Tibial artery (tissue), 4 donors: ENCODE measurements around the gene MKNK1.

ENCODE experiments used
- DNase-seq, 2 donors: peaks; one replicate each; pipeline ENCODE4 v3.0.0-alpha.2; 2019
- H3K27ac ChIP-seq, 2 donors: fragments of 200-600 bp; sonication (generic) in 1 of 2; 1 replicate in 1 of 2; 2 replicates in 1 of 2; pipeline ENCODE4 v1.5.1; 2018 to 2019; ENCODE audit warnings: mild to moderate bottlenecking in 1 of 2
- H3K27me3 ChIP-seq, 2 donors: fragments of 200-600 bp; sonication (generic) in 1 of 2; one replicate each; pipeline versions ENCODE4 v1.5.1 to v1.6.0; 2016 to 2019
- H3K36me3 ChIP-seq, 3 donors: fragments of 200-600 bp; sonication (generic) in 2 of 3; one replicate each; pipeline ENCODE4 v1.5.1; 2016 to 2019; ENCODE audit warnings: mild to moderate bottlenecking in 2 of 3
- H3K4me1 ChIP-seq, 4 donors: fragments of 200-600 bp; sonication (generic) in 2 of 4; 1 replicate in 3 of 4; 2 replicates in 1 of 4; pipeline ENCODE4 v1.5.1; 2016 to 2019
- H3K4me3 ChIP-seq, 2 donors: fragments of 200-600 bp; sonication (generic) in 1 of 2; 1 replicate in 1 of 2; 2 replicates in 1 of 2; pipeline ENCODE4 v1.5.1; 2018 to 2019; ENCODE audit warnings: mild to moderate bottlenecking in 2 of 2
- H3K9me3 ChIP-seq, 3 donors: fragments of 200-600 bp; sonication (generic) in 1 of 3; one replicate each; pipeline ENCODE4 v1.5.1; 2016 to 2019
- intact Hi-C: fragments of 100-400 bp; cut with DNase I; formaldehyde crosslinking; loops from one replicate; pipeline ENCODE4 v1.15.0; 2023; ENCODE audit warnings: low total_unique reads
- TF ChIP-seq, protein P1 (sequence below), 2 experiments: fragments of 200-600 bp in 1 of 2; fragments of 450-650 bp in 1 of 2; IDR thresholded peaks; one replicate each; pipeline ENCODE4 v1.5.1; 2017 to 2019; ENCODE audit warnings: antibody characterized with exemption in 2 of 2, mild to moderate bottlenecking in 1 of 2, moderate library complexity in 1 of 2

MKNK1 gene

DNA sequence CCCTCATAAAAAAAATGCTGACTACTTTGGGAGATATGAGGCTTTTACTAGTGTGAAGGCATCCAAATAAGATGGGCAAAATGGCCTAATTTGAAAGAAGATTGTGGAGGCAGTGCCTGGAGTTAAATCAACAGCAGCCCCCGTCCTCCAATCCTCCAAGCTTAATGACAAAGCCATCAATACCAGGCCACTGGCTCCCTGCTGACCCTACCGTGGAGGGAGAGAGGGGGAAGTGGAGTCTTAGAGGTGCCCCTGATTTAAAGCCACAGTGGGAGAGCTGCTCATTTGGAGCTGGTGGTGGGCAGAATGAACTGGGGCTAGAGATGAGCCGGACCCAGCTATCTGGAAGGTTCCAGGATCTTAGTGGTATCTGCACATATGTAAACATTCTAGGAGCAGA lies 28.3 kb downstream of the MKNK1 start:
- TF ChIP-seq, protein P1, sequence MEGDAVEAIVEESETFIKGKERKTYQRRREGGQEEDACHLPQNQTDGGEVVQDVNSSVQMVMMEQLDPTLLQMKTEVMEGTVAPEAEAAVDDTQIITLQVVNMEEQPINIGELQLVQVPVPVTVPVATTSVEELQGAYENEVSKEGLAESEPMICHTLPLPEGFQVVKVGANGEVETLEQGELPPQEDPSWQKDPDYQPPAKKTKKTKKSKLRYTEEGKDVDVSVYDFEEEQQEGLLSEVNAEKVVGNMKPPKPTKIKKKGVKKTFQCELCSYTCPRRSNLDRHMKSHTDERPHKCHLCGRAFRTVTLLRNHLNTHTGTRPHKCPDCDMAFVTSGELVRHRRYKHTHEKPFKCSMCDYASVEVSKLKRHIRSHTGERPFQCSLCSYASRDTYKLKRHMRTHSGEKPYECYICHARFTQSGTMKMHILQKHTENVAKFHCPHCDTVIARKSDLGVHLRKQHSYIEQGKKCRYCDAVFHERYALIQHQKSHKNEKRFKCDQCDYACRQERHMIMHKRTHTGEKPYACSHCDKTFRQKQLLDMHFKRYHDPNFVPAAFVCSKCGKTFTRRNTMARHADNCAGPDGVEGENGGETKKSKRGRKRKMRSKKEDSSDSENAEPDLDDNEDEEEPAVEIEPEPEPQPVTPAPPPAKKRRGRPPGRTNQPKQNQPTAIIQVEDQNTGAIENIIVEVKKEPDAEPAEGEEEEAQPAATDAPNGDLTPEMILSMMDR (IDR thresholded peaks at IDR 0.05) = no peak
- peak in 1 of 2 donors; percentile 37 for DNase-seq
- no peaks in the 10 kb centered on the region for H3K27me3 ChIP-seq
- no peaks in the 10 kb centered on the region for H3K9me3 ChIP-seq
- peaks cover 0 to 12% (median 0%) of the 10 kb centered on the region in 4 donors for H3K4me1 ChIP-seq
- no peak overlapping the region for H3K4me3 ChIP-seq
- peaks cover 39 to 78% (median 66%) of the 10 kb centered on the region in 3 donors for H3K36me3 ChIP-seq
- H3K27ac ChIP-seq = no peak overlapping the region
- intact Hi-C loops = no loop called here

DNA sequence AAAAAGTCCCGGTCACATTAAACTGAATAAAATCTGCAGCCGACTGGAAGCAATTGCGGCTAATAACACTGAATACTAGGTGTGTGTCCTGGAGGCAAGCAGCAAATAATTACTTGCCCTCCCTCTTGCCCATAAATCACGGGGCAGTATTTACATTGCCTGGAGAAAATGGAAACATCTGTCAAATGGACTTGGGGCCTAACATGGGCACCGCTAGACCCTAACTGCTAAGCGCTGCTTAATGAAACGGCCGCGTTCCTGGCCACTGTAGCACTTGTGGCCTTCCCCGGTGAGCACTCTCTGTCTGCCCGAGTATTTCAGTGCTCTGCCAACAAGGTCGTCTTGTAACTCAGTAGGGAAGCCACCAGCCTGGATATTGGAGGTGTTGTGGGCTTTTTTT lies 28.8 kb downstream of the MKNK1 start:
- TF ChIP-seq, protein P1 (IDR thresholded peaks at IDR 0.05) = no peak
- peak in 1 of 2 donors; percentile 32 for DNase-seq
- Histone ChIP-seq H3K36me3 (peaks cover 37 to 78% (median 67%) of the 10 kb centered on the region in 3 donors), H3K27me3 (no peaks in the 10 kb centered on the region), H3K4me1 (peaks cover 0 to 12% (median 0%) of the 10 kb centered on the region in 4 donors), H3K27ac (no peak overlapping the region), H3K4me3 (no peak overlapping the region), H3K9me3 (no peaks in the 10 kb centered on the region)
- intact Hi-C loops = no loop called here

DNA sequence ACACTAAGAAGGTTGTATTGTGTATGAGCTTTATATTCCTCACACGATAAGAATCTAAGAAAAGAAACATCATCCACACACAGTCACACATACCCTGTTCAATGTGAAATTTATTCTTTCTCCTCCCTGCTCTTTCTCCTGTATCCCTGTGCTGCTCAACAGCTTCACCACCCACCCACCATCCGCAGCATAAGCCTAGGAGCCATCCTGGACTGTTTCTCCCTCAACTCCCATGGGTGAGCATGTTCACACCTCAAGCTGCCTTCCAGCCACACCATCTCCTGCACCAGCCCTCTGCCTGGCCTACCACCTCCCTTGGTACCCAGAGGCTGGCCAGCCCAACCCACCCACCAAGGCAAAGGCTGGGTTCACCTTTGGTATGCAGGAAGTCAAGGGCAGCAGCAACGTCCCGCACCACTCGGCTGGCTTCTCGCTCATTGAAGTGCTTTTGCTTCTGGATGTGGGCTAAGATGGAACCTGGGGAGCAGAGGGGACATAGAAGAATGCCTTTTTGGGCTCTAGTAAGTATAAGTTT lies 32.3 kb downstream of the MKNK1 start:
- peak in 1 of 2 donors; percentile 53 for DNase-seq
- no peaks in the 10 kb centered on the region for H3K27me3 ChIP-seq
- no peaks in the 10 kb centered on the region for H3K9me3 ChIP-seq
- H3K27ac ChIP-seq = no peak overlapping the region
- H3K36me3 ChIP-seq = peaks cover 21 to 66% (median 33%) of the 10 kb centered on the region in 3 donors
- peaks cover 0 to 12% (median 0%) of the 10 kb centered on the region in 4 donors for H3K4me1 ChIP-seq
- TF ChIP-seq, protein P1 (IDR thresholded peaks at IDR 0.05) = no peak
- no peak overlapping the region for H3K4me3 ChIP-seq
- intact Hi-C loops = no loop called here

DNA sequence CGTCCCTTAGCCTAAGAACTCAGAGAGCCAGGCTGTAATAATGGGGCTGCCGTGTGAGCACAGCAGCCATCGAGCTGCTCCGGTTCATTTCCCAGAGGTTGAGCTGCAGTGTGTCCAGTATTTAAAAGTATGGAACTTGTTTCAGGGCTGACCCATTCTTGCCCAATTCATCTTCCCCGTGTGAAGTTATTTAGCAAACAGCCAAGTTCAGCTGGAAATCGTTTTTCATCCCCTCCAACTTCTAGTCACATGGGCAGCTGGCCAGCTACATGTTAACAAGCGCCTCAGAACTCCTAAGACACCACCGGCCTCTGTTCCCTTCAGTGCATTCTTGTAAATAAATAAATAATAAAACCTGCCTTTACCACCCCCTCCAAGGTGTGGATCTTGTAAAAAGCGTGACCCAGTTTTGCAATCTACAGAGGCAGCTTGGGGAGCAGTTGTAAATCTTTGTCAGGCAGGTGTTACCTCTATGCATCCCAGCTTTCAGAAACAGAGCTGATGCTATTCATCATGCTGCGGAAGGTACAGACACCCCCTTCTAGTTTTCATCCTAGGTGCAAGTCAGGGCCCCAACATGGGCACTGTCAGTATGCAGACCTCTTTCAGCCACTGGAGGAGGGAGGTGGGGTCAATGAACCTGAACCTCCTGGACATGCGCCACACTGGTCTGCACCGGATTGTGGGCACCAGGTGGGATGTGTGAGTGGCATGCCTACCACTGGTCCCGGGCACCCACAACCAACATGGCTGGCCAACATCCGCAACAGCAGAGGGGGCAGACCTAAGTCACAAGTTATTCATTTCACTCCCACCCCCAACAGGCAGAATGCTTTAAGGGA lies 34.0 kb downstream of the MKNK1 start:
- Histone ChIP-seq H3K4me3 (no peak overlapping the region), H3K27ac (no peak overlapping the region), H3K4me1 (peaks cover 0 to 12% (median 0%) of the 10 kb centered on the region in 4 donors), H3K27me3 (no peaks in the 10 kb centered on the region), H3K36me3 (peaks cover 21 to 66% (median 31%) of the 10 kb centered on the region in 3 donors), H3K9me3 (no peaks in the 10 kb centered on the region)
- TF ChIP-seq, protein P1 (IDR thresholded peaks at IDR 0.05) = no peak
- peak in 1 of 2 donors; percentile 62 for DNase-seq
- intact Hi-C loops = no loop called here

DNA sequence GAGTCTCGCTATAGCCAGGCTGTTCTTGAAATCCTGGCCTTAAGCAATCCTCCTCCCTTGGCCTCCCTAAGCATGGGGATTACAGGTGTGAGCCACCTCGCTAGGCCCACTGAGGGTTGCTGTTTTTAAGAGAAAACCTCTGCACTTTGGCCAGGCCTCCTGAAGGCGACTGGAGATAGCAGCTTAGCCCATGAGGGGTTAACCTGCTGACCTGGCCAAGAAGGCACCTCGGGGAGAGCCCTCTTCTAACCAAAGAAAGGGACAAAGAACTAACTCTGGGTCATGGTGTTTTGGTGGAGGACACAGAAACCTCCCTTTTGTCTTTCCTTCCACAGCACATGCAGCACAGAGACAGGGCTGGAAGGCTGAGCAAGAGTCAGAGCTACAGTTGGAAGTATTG lies 35.0 kb downstream of the MKNK1 start:
- DNase-seq = peak in 1 of 2 donors; percentile 19
- TF ChIP-seq, protein P1 (IDR thresholded peaks at IDR 0.05) = no peak
- no peaks in the 10 kb centered on the region for H3K27me3 ChIP-seq
- intact Hi-C loops = no loop called here
- H3K36me3 ChIP-seq = peaks cover 29 to 73% (median 41%) of the 10 kb centered on the region in 3 donors
- H3K4me1 ChIP-seq = peaks cover 0 to 10% (median 0%) of the 10 kb centered on the region in 4 donors
- H3K9me3 ChIP-seq = no peaks in the 10 kb centered on the region
- no peak overlapping the region for H3K4me3 ChIP-seq
- H3K27ac ChIP-seq = no peak overlapping the region
